GM18517 (cell line): Measurements from ENCODE around the gene BRSK2.

Experiments
- ATAC-seq: cut with Tn5 transposase; IDR thresholded peaks from one replicate; pipeline ENCODE4 v1.9.1; 2021; ENCODE audit warnings: mild to moderate bottlenecking, moderate library complexity; ENCODE audit not compliant: unreplicated experiment

BRSK2 gene

DNA sequence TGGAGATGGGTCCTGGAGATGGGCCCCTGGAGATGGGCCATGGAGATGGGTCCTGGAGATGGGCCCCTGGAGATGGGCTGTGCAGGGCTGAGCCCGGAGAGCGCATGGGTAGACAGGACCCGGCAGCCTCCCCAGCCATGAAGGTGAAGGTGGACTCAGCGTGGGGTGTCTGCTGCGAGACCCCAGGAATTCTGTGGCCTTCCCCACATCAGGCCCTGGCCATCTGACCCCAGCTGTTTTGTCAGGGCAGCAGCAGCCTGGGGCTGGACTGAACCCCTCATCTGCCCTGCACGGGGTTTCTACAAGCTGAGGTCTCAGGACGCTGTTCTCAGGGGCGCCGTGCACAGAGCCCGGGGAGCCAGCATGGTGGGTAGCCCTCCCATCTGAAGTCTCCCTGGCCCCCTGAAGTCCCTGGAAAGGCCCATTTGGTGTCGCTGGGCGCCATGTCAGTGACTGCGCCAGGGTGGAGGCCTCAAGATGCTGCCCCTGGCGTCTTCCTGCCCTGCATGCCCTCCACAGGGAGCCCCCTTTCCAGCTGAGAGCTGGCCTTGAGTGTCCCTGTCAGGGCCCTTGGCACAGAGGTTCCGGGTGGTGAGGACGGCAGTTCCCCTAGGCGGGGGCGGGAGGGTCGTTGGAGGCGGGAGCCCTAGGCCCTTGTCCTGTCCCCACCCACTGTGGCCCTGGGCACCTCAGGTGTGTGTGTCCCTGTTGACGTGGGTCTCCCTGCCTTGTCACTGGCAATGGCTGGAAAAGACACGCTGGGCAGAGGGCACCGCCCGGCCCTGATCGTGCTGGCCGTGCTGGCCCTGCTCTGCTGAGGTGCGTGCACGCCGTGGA lies 5.4 kb downstream of the BRSK2 start:
- no peak for ATAC-seq

DNA sequence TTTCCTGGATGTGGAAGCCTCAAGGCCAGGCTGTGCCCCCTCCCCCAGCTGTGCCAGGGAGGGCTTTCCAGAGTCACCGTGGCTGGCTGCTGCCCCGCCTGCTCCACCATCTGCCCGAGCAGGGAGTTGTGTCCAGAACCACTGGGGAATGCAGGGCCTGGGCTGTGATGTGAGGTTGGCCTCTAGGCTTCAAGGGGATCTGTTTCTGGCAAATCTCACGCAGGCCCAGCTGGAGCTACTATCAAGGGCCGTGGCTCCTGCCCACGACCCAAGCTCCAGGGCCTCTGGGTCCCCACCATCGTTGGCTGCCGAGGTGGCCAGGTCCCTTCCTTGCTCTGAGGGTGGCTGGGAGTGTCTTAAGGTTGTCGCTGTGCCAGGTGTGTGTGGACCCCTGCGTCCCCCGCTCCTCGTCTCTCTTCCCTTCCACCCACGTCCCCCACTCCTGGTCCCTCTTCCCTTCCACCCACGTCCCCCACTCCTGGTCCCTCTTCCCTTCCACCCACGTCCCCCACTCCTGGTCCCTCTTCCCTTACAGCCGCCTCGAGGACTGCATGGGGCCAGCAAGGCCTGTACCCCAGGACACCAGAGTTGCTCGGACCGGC lies 6.1 kb downstream of the BRSK2 start:
- ATAC-seq: no peak

DNA sequence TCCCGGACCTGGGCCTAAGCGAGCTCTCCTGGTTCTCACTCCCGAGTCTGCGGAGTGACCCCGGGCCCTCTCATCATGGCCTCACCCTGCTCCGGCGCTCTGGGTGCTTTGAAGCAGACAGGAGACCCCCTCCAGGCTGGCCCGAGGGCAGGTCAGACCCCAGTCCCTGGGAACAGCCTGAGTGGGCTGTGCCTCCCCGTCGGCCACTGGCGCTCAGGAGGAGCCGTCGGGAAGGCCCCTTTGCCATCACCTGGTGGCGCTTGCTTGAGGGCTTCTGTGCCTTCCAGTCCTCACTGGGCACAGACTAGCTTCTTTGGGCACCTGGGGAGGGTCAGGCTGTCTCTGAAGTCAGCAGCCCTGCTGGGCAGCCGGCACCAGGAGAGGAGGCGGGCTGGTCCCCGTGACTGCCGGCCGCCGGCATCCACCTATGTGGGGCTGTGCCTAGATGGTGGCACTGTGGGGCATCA lies 6.7 kb downstream of the BRSK2 start:
- ATAC-seq: no peak

- no peak for ATAC-seq
Observed at GRCh38 chr11:1397146-1397861, 7.6 kb downstream of the BRSK2 start.

DNA sequence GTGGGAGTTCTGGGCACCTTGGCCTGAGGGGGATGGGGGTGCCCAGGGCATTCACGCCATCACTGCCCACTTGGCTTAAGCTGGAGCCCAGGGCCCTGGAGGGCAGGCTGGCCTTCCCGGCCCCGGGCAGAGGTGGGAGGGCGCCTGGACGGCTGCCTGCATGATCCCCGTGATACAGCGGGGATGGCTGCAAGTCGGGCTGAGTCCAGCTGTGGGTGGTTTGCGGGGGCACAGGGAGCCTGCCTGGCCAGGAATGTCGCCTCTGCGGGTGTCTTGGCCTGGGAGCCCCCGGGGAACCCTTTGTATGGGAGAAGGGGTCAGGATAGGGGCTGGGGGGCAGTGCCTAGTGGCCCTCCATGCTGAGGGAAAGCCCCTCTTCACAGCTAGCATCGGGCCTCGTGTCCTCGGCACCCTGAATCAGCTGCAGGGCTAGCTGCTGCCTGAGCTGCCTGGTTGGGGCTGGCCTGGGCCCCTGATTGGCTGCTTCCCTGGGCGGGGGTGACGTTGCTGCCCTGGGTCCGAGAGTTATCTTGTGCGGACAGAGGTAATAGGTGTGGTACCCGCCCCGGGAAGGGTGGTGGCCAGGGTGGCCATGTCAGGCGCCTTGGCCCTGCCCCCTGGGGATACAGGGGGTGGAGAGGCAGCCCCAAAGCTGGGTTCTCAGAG lies 8.3 kb downstream of the BRSK2 start:
- ATAC-seq: no peak

DNA sequence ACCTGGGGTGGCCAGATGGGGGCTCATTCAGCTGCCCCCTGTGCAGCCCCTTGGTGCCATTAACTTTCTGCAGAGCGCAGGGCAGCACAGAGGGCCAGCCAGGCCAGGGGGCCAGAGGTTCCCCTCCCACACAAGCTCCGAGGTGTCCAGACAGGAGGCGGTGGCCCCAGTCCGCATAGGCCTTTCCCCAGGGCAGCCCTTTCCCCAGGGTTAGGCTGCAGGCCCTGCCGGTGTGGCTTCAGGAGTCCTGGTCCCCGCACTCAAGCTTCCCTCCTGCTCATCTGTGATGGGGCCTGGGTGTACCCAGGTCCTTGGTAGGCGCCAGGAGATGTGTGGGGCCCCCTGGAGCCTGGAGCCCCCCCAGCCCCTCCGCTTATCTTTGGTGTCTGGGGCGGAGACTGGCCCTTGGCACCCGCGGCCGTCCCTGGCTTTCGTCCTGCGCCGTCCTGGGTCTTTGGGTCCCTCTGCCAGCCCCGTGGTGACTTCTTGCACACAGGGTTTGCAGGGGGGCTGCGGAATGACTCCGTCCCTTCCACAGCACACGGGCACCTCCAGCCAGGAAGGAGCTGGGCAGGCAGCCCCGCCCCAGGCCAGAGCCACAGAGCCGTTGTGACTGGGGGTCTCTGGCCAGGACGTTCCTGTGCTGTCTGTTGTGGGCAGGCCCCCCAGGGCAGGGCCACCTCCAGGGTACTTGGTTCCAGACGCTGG lies 8.9 kb downstream of the BRSK2 start:
- no peak for ATAC-seq

DNA sequence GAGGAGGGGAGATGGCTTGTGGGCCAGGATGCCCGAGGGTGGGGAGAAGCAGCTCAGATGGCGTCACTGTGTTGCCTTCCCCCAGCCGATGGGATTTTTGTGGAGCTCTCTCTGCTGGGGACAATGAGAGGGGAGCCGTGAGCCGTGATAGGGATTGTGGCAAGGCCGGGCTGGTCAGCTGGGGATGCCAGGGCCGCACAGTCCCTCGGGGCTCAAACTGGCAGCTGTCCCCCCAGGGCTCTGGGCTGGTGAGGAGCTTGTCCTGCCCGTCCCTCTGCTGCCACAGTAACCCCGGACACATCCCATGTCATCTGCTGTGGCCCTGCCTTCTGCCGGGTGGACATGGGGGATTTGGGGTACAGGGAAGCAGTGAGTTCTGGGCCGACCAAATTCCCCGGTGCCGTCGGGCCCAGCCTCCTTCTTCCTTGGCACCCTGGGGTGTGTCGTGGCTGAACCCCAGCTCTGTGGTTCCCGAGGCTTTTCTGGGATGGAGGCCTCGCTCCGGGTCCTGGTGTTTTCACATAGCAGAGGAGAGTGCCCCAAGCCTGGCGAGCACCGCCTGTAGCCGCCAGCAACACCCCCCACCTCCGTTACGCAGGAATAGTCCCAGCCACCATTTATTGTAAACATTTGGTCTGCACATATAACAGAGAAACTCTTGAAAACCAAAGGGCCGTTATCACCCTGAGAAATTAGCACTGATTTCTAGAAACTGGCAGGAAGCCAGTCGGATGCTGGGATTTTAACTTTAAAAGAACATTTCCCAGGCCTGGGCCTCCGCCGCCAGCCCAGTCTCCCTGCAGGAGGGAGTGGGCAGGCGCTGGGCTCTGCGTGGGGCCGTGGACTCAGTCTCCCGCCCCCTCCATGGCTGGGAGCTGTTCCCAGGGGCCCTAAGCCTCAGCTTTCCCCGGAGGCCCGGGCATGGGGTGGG lies 9.9 kb downstream of the BRSK2 start:
- ATAC-seq: no peak

DNA sequence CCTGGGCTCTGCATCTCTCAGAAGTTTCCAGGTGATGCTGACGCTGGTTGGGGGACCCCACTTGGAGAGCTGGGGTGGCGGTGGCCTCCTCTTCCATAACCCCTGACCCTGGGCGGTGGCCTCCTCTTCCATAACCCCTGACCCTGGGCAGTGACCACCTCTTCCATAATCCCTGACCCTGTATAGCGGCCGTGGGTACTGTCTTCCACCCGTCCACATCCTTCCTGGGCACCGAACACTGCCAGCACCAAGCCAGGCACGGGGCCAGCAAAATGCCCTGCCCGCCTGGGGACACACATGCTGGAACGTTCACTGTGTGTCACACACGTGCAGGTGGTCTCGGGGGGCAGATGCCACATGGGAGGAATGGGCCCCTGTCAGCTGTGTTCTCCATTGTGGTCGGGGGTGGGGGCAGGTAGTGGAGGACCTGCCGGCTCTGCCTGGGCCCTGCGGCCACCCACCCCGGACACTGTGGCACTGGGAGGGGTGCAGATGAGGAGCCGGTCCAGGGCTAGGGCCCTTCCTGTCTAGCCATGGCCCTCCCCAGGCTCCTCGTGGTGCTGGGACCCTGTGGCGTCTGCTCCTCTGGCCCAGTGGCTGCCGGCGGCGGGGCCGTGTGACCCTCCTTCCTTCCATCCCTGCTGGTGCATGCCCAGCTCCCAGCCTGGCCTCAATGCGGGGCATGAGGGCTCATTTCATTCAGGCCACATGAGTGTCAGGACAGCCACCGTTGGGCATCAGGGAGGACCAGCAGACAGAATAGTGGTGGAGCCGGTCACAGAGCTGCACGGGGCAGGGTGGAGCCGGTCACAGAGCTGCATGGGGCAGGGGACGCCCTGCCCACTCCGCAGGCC lies 10.8 kb downstream of the BRSK2 start:
- no peak for ATAC-seq

DNA sequence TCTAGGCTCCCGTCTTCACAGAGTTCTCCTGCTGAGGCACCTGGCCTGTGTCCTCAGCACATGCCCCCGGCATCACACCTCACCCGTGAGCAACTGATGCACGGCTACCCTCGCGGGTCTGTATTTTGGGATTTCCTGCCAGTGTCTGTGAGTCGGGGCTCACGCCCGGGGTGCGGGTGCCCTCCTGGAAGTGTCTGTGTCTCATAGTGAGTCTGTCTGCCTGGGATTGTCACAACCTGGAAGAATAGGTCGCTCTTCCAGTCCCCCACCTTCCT lies 11.4 kb downstream of the BRSK2 start:
- no peak for ATAC-seq

DNA sequence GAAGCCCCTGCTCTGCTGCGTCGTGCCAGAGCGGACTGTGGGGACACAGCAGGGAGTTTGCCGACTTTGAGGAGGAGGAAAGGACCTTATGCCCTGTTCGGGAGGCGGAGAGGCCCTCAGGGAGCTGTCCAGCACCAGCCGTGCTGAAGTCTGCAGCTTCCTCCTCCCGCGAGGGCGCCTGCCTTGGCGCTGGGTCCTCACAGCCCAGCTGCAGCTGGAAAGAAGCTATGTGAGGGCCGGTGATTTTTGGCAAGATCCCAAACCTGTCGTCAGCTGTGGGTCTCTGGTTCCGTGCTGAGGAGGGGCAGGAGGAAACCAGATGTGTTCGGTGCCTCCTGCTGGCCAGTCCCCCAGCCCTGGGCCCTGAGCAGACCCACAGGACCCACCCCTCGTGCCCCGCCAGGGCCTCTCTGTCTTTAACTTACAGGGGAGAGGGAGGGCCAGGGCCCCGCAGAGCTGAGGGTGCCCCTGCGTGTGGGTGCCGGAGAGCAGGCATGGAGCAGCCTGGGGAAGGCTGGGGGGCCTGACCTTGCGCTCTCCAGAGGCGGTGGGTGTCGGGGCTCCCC lies 12.0 kb downstream of the BRSK2 start:
- no peak for ATAC-seq

GRCh38 chr11:1402355-1403077 lies 12.8 kb downstream of the BRSK2 start:
- no peak for ATAC-seq

- ATAC-seq: no peak
Observed at GRCh38 chr11:1403078-1403620, 13.4 kb downstream of the BRSK2 start.

DNA sequence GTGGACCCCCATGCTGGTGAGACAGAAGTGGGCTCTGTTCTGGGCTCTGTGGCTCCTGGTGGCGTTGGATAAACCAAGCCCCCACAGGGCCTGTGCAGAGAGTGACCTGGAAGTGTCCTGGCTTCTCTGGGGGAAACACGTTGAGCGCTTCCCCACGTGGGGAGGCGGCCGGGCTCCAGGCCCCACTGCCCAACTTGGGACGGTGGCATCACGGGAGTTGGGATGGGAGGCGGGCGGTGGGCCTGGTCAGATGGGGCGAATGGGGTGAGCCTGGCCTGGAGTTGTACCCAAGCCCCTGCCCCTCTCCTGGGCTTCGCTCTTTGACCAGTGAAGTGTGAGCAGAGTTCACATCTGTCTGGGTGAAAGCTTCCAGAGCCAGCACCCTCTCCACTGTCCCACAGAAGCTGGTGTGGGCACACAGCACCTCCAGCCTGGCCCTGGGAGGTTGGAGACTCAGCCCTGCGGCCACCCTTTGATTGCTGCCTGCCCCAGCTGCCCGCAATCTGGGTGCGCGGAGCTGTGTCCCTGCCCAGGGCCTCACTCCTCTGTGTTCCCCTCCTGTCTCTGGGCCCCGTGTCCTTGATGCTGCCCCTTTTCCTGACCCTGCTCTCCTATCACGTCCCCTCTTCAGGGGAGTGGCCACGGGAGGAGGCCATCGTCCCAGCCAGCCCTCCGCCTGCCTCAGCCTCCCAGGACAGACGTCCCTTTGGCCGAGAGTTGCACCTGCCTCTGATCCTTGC lies 14.2 kb downstream of the BRSK2 start:
- ATAC-seq: no peak

DNA sequence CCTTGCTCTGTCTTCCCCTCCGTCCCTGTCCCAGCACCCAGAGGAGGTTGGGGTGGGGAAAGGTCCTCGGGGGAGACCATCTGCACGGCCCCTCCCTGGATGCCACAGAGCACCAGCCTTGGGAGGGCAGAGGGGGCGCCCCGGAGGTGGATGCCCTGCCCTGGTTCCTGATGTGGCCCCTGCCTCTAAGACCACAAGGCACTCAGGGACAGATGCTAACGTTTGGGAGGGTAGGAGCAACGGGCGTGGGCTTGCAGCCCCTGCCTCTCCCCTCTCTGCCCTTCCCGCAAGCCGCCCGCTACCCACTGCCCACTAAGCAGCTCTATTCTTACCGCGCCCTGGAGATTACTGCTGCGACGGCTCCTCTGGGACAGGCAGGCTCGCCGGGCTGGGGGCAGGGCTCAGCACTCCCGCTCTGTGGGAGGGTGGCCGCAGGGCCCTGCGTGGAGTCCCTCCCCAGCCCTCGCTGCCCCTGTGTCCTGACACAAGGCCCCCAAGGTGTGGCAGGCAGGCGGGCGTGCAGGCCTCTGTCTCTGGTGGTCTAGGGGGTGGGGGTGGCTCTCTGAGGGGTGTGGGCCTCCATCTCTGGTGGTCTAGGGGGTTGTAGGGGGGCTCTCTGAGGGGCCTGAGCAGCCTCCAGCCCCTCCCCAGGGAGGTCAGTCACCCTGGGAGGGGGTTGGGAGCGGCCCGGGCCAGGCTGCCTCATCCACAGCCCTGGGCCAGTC lies 14.9 kb downstream of the BRSK2 start:
- no peak for ATAC-seq

DNA sequence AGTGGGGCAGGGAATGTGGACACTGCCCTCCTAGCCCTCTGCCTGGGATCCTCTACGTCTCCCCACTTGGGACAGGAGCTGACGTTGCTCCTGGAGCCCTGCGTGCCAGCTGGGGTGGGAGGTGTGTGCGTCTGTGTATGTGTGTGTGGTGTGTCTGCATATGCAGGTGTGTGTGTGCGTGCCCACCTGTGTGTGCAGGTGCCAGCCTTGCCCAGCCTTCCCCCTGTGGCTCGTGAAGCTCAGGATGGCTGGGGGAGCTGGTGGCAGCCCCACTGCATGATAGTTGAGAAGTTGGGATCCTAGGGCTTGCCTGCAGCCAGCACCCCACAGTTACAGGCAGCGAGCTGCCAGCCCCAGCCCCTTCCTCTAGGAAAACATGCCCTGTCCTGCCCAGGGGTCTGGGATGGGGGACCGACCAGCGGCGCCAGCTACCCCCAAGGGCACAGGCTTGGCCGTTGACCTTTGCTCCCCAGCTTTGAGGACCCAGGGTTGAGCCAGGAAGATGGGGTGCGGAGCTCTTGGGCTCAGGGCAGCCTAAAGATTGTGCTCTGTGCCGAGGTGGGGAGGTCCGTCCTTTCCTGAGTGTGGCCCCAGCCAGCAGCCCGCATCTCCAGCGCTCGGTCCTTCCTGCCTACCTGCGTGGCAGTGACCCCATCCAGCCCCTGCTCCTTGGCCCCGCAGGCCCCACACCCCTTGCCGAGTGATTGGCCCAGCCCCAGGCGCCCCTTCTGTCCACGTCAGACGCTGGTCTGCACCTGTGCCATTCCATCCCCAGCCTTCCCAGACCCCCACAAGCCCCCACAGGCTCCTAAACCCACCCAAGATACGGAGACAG lies 15.7 kb downstream of the BRSK2 start:
- no peak for ATAC-seq
